ENCODE measurements around the gene UBE2D2.

- no peak for TF ChIP-seq EP300 (IDR thresholded peaks at IDR 0.05)
- TF ChIP-seq, protein P1, sequence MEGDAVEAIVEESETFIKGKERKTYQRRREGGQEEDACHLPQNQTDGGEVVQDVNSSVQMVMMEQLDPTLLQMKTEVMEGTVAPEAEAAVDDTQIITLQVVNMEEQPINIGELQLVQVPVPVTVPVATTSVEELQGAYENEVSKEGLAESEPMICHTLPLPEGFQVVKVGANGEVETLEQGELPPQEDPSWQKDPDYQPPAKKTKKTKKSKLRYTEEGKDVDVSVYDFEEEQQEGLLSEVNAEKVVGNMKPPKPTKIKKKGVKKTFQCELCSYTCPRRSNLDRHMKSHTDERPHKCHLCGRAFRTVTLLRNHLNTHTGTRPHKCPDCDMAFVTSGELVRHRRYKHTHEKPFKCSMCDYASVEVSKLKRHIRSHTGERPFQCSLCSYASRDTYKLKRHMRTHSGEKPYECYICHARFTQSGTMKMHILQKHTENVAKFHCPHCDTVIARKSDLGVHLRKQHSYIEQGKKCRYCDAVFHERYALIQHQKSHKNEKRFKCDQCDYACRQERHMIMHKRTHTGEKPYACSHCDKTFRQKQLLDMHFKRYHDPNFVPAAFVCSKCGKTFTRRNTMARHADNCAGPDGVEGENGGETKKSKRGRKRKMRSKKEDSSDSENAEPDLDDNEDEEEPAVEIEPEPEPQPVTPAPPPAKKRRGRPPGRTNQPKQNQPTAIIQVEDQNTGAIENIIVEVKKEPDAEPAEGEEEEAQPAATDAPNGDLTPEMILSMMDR (IDR thresholded peaks at IDR 0.05): no peak
- no peak for TF ChIP-seq POLR2AphosphoS5 (IDR thresholded peaks at IDR 0.05)
These were observed 84.3 kb downstream of the UBE2D2 start for GRCh38 chr5:139645430-139645871.

Data from gastroesophageal sphincter (tissue), 3 donors.